IPS-15b (cell line): ENCODE results near the gene DIAPH2.

Source experiments
- H3K27me3 ChIP-seq: one replicate; pipeline ENCODE4 v1.6.1; 2013; ENCODE audit warnings: low read length; ENCODE audit not compliant: control insufficient read depth, insufficient read depth
- H3K36me3 ChIP-seq: one replicate; pipeline ENCODE4 v1.6.1; 2013; ENCODE audit warnings: low read length; ENCODE audit not compliant: control insufficient read depth, insufficient read depth
- H3K4me1 ChIP-seq: one replicate; pipeline ENCODE4 v1.6.1; 2013; ENCODE audit warnings: mild to moderate bottlenecking, low read length; ENCODE audit not compliant: control insufficient read depth, insufficient read depth
- H3K4me3 ChIP-seq: one replicate; pipeline ENCODE4 v1.5.1; 2013; ENCODE audit warnings: low read depth, low read length
- H3K9ac ChIP-seq: one replicate; pipeline ENCODE4 v1.6.1; 2013; ENCODE audit warnings: low read depth, mild to moderate bottlenecking, low read length
- H3K9me3 ChIP-seq: one replicate; pipeline ENCODE4 v1.6.1; 2013; ENCODE audit warnings: mild to moderate bottlenecking, low read length; ENCODE audit not compliant: control insufficient read depth, insufficient read depth

Gene DIAPH2

GRCh38 chrX:96764864-96765263 lies 80.2 kb downstream of the DIAPH2 start:
- no peak overlapping the region for H3K4me3 ChIP-seq
- no peaks in the 10 kb centered on the region for H3K36me3 ChIP-seq
- no peak overlapping the region for H3K9ac ChIP-seq
- H3K4me1 ChIP-seq = peaks cover 8% of the 10 kb centered on the region
- no peaks in the 10 kb centered on the region for H3K9me3 ChIP-seq
- H3K27me3 ChIP-seq = no peaks in the 10 kb centered on the region

GRCh38 chrX:96770315-96770714 lies 85.7 kb downstream of the DIAPH2 start:
- H3K36me3 ChIP-seq = no peaks in the 10 kb centered on the region
- H3K4me3 ChIP-seq = no peak overlapping the region
- no peaks in the 10 kb centered on the region for H3K27me3 ChIP-seq
- H3K9ac ChIP-seq = no peak overlapping the region
- H3K4me1 ChIP-seq = peaks cover 4% of the 10 kb centered on the region
- no peaks in the 10 kb centered on the region for H3K9me3 ChIP-seq

- Histone ChIP-seq H3K9ac (no peak overlapping the region), H3K4me3 (no peak overlapping the region), H3K27me3 (no peaks in the 10 kb centered on the region)
Measured at GRCh38 chrX:96771486-96771885, 86.8 kb downstream of the DIAPH2 start.

GRCh38 chrX:96774116-96774515 lies 89.5 kb downstream of the DIAPH2 start:
- Histone ChIP-seq H3K36me3 (no peaks in the 10 kb centered on the region), H3K27me3 (no peaks in the 10 kb centered on the region), H3K9ac (no peak overlapping the region), H3K4me3 (no peak overlapping the region), H3K9me3 (no peaks in the 10 kb centered on the region), H3K4me1 (no peaks in the 10 kb centered on the region)

More at GRCh38 chrX:96771486-96771885, 86.8 kb downstream of the DIAPH2 start:
- peaks cover 4% of the 10 kb centered on the region for H3K4me1 ChIP-seq
- no peaks in the 10 kb centered on the region for H3K9me3 ChIP-seq
- no peaks in the 10 kb centered on the region for H3K36me3 ChIP-seq

- no peaks in the 10 kb centered on the region for H3K9me3 ChIP-seq
- no peaks in the 10 kb centered on the region for H3K27me3 ChIP-seq
- H3K9ac ChIP-seq = no peak overlapping the region
- no peaks in the 10 kb centered on the region for H3K36me3 ChIP-seq
- H3K4me1 ChIP-seq = no peaks in the 10 kb centered on the region
- H3K4me3 ChIP-seq = no peak overlapping the region
Measured at GRCh38 chrX:96776966-96777365, 92.3 kb downstream of the DIAPH2 start.

- no peak overlapping the region for H3K4me3 ChIP-seq
- H3K4me1 ChIP-seq = no peaks in the 10 kb centered on the region
- H3K36me3 ChIP-seq = no peaks in the 10 kb centered on the region
- no peaks in the 10 kb centered on the region for H3K9me3 ChIP-seq
- no peak overlapping the region for H3K9ac ChIP-seq
- H3K27me3 ChIP-seq = no peaks in the 10 kb centered on the region
Measured at GRCh38 chrX:96791559-96791958, 106.9 kb downstream of the DIAPH2 start.

- H3K4me3 ChIP-seq = no peak overlapping the region
- H3K27me3 ChIP-seq = no peaks in the 10 kb centered on the region
- H3K36me3 ChIP-seq = no peaks in the 10 kb centered on the region
- no peak overlapping the region for H3K9ac ChIP-seq
- no peaks in the 10 kb centered on the region for H3K4me1 ChIP-seq
- H3K9me3 ChIP-seq = no peaks in the 10 kb centered on the region
Measured at GRCh38 chrX:96792047-96792446, 107.4 kb downstream of the DIAPH2 start.

- Histone ChIP-seq H3K9ac (no peak overlapping the region), H3K4me1 (no peaks in the 10 kb centered on the region), H3K9me3 (no peaks in the 10 kb centered on the region), H3K4me3 (no peak overlapping the region), H3K27me3 (no peaks in the 10 kb centered on the region), H3K36me3 (no peaks in the 10 kb centered on the region)
Measured at GRCh38 chrX:96798982-96799381, 114.3 kb downstream of the DIAPH2 start.

GRCh38 chrX:96807318-96807717 lies 122.7 kb downstream of the DIAPH2 start:
- H3K4me3 ChIP-seq = no peak overlapping the region
- no peak overlapping the region for H3K9ac ChIP-seq
- H3K27me3 ChIP-seq = no peaks in the 10 kb centered on the region
- H3K4me1 ChIP-seq = no peaks in the 10 kb centered on the region
- no peaks in the 10 kb centered on the region for H3K36me3 ChIP-seq
- no peaks in the 10 kb centered on the region for H3K9me3 ChIP-seq

- no peaks in the 10 kb centered on the region for H3K27me3 ChIP-seq
- no peaks in the 10 kb centered on the region for H3K9me3 ChIP-seq
- no peaks in the 10 kb centered on the region for H3K4me1 ChIP-seq
- no peaks in the 10 kb centered on the region for H3K36me3 ChIP-seq
- no peak overlapping the region for H3K4me3 ChIP-seq
- no peak overlapping the region for H3K9ac ChIP-seq
Measured at GRCh38 chrX:96820935-96821334, 136.3 kb downstream of the DIAPH2 start.

- H3K4me3 ChIP-seq = no peak overlapping the region
- no peaks in the 10 kb centered on the region for H3K27me3 ChIP-seq
- H3K36me3 ChIP-seq = no peaks in the 10 kb centered on the region
- H3K9ac ChIP-seq = no peak overlapping the region
- no peaks in the 10 kb centered on the region for H3K9me3 ChIP-seq
- H3K4me1 ChIP-seq = no peaks in the 10 kb centered on the region
Measured at GRCh38 chrX:96824166-96824565, 139.5 kb downstream of the DIAPH2 start.

- no peaks in the 10 kb centered on the region for H3K27me3 ChIP-seq
Measured at GRCh38 chrX:96833333-96833732, 148.7 kb downstream of the DIAPH2 start.

GRCh38 chrX:96834137-96834536 lies 149.5 kb downstream of the DIAPH2 start:
- Histone ChIP-seq H3K4me1 (no peaks in the 10 kb centered on the region), H3K9ac (no peak overlapping the region), H3K36me3 (no peaks in the 10 kb centered on the region), H3K9me3 (no peaks in the 10 kb centered on the region), H3K4me3 (no peak overlapping the region), H3K27me3 (no peaks in the 10 kb centered on the region)

More at GRCh38 chrX:96833333-96833732, 148.7 kb downstream of the DIAPH2 start:
- H3K4me1 ChIP-seq = no peaks in the 10 kb centered on the region
- H3K4me3 ChIP-seq = no peak overlapping the region
- H3K9me3 ChIP-seq = no peaks in the 10 kb centered on the region
- no peak overlapping the region for H3K9ac ChIP-seq
- H3K36me3 ChIP-seq = no peaks in the 10 kb centered on the region
